Measurements from ENCODE around the gene MTRF1L.
"Not testable (repeated sequence)": the region's sequence is repeated elsewhere in the genome, so short reads cannot be mapped to it uniquely, and the experiment has no call there.

GRCh38 chr6:152966168-152966894 is 36.2 kb downstream of the MTRF1L start:
- not testable (repeated sequence) for TF ChIP-seq CTCF (IDR thresholded peaks at IDR 0.05; ENCODE audit: low read depth, low read length, poor library complexity, severe bottlenecking); EZH2phosphoT487 (IDR thresholded peaks at IDR 0.05; ENCODE audit: borderline replicate concordance, low read length)

Data from DOHH2 (cell line).